IMR-90 (cell line): ENCODE measurements around the gene CXCR6. TPM values are rescaled to one million over a fixed set of nuclear protein-coding genes. Genes with fewer than 3 reads are reported as not detected.

Experiments
- ATAC-seq: fragments of 200-7000 bp; cut with Tn5 transposase; 2 replicates; pipeline ENCODE4 v1.9.1; 2020; ENCODE audit warnings: low read depth, mild to moderate bottlenecking, moderate library complexity
- BruUV-seq: library from RNA; stranded (reverse); fragments of 400-500 nt; replicated peaks from 2 replicates; lab custom pipeline; 2021; lab: Mats Ljungman, UMichigan
- CTCF ChIA-PET: fragments of 300-600 bp; formaldehyde crosslinking; extraction: SDS; loops from one replicate; lab custom pipeline; 2021; ENCODE audit warnings: antibody characterized with exemption; lab: Yijun Ruan, JAX
- POLR2A ChIA-PET: fragments of 300-600 bp; sonication (Branson Sonifier 250); formaldehyde crosslinking; loops from one replicate; lab custom pipeline; 2022; ENCODE audit warnings: antibody characterized with exemption; ENCODE audit not compliant: unreplicated experiment; lab: Charles Lee
- DNase-seq: peaks from one replicate; pipeline ENCODE4 v3.0.0; 2013
- H2AFZ ChIP-seq: replicated peaks from 2 replicates; pipeline ENCODE3; 2013; ENCODE audit warnings: low read length, mild to moderate bottlenecking; ENCODE audit not compliant: poor library complexity
- H2AK5ac ChIP-seq: 2 replicates; pipeline ENCODE4 v1.6.1; 2013; ENCODE audit warnings: low read depth, low read length, inconsistent platforms
- H2AK9ac ChIP-seq: replicated peaks from 2 replicates; pipeline ENCODE3; 2013; ENCODE audit warnings: mild to moderate bottlenecking, low read depth, low read length, moderate library complexity; ENCODE audit not compliant: poor library complexity
- H2BK120ac ChIP-seq: 2 replicates; pipeline ENCODE4 v1.6.1; 2013; ENCODE audit warnings: low read depth, low read length, inconsistent platforms
- H2BK15ac ChIP-seq: 3 replicates; pipeline ENCODE4 v1.6.1; 2013; ENCODE audit warnings: low read depth, low read length, inconsistent platforms
- H2BK20ac ChIP-seq: 2 replicates; pipeline ENCODE4 v1.6.1; 2013; ENCODE audit warnings: low read depth, mild to moderate bottlenecking, inconsistent platforms, low read length, moderate library complexity
- H2BK5ac ChIP-seq: 2 replicates; pipeline ENCODE4 v1.6.1; 2013; ENCODE audit warnings: mild to moderate bottlenecking, low read depth, low read length, inconsistent platforms; ENCODE audit not compliant: poor library complexity, severe bottlenecking
- H3K14ac ChIP-seq: replicated peaks from 2 replicates; pipeline ENCODE4 v1.6.1; 2013; ENCODE audit warnings: low read depth, low read length, inconsistent platforms
- H3K18ac ChIP-seq: 2 replicates; pipeline ENCODE4 v1.6.1; 2013; ENCODE audit warnings: low read depth, low read length, control low read depth
- H3K23ac ChIP-seq: 2 replicates; pipeline ENCODE4 v1.6.1; 2013; ENCODE audit warnings: low read depth, low read length, inconsistent platforms
- H3K27ac ChIP-seq: 2 replicates; pipeline ENCODE4 v1.5.1; 2013; ENCODE audit warnings: mild to moderate bottlenecking, control low read depth, low read length; ENCODE audit not compliant: insufficient read depth
- H3K27me3 ChIP-seq: 2 replicates; pipeline ENCODE4 v1.6.1; 2013; ENCODE audit warnings: low read length; ENCODE audit not compliant: control insufficient read depth, insufficient read depth
- H3K36me3 ChIP-seq: 2 replicates; pipeline ENCODE4 v1.6.1; 2013; ENCODE audit warnings: low read length, mixed read lengths; ENCODE audit not compliant: control insufficient read depth, insufficient read depth
- H3K4ac ChIP-seq: 2 replicates; pipeline ENCODE4 v1.6.1; 2013; ENCODE audit warnings: low read depth, low read length, inconsistent platforms
- H3K4me1 ChIP-seq: 2 replicates; pipeline ENCODE4 v1.6.1; 2013; ENCODE audit warnings: low read length, mixed read lengths; ENCODE audit not compliant: control insufficient read depth, insufficient read depth
- H3K4me2 ChIP-seq: 2 replicates; pipeline ENCODE4 v1.6.1; 2013; ENCODE audit warnings: low read depth, mild to moderate bottlenecking, control low read depth, low read length, moderate library complexity
- H3K4me3 ChIP-seq: 2 replicates; pipeline ENCODE4 v1.5.1; 2013; ENCODE audit warnings: low read depth, mild to moderate bottlenecking, control low read depth, low read length, moderate library complexity; ENCODE audit not compliant: insufficient read depth
- H3K56ac ChIP-seq: 2 replicates; pipeline ENCODE4 v1.6.1; 2013; ENCODE audit warnings: low read length, inconsistent platforms; ENCODE audit not compliant: insufficient read depth; ENCODE audit errors: extremely low read depth
- H3K79me1 ChIP-seq, 2 experiments: 2 replicates each; pipeline ENCODE4 v1.6.1; 2013; ENCODE audit warnings: low read length in 2 of 2, inconsistent platforms in 1 of 2, low read depth in 1 of 2
- H3K9ac ChIP-seq: 2 replicates; pipeline ENCODE4 v1.6.1; 2013; ENCODE audit warnings: low read depth, low read length, control low read depth
- H3K9me1 ChIP-seq: 2 replicates; pipeline ENCODE4 v1.6.1; 2013; ENCODE audit warnings: low read length, inconsistent platforms; ENCODE audit not compliant: insufficient read depth
- H3K9me3 ChIP-seq: 2 replicates; pipeline ENCODE4 v1.6.1; 2013; ENCODE audit warnings: low read length; ENCODE audit not compliant: control insufficient read depth, insufficient read depth
- H4K20me1 ChIP-seq: 2 replicates; pipeline ENCODE4 v1.6.1; 2013; ENCODE audit warnings: low read length, inconsistent platforms; ENCODE audit not compliant: insufficient read depth
- H4K5ac ChIP-seq: 2 replicates; pipeline ENCODE4 v1.6.1; 2013; ENCODE audit warnings: mild to moderate bottlenecking, low read depth, low read length, control low read depth
- H4K8ac ChIP-seq, 2 experiments: 2 replicates each; pipeline ENCODE4 v1.6.1; 2013; ENCODE audit warnings: low read depth in 2 of 2, low read length in 2 of 2, control low read depth in 1 of 2, inconsistent platforms in 1 of 2
- H4K91ac ChIP-seq: 2 replicates; pipeline ENCODE4 v1.6.1; 2013; ENCODE audit warnings: low read depth, low read length, inconsistent platforms; ENCODE audit not compliant: insufficient read depth
- BHLHE40 ChIP-seq: fragments of 150-350 bp; IDR thresholded peaks from 2 replicates; pipeline ENCODE4 v1.6.1; 2016; ENCODE audit warnings: mild to moderate bottlenecking, low read depth, low read length
- CEBPB ChIP-seq: IDR thresholded peaks from 2 replicates; pipeline ENCODE4 v1.6.1; 2012; ENCODE audit warnings: low read depth, low read length, improper control_type of control experiment
- CHD1 ChIP-seq: IDR thresholded peaks from 2 replicates; pipeline ENCODE4 v1.6.1; 2012; ENCODE audit warnings: low read depth, low read length, improper control_type of control experiment
- CTCF ChIP-seq: conservative IDR thresholded peaks from 2 replicates; pipeline ENCODE4 v1.5.1; 2012; ENCODE audit warnings: mild to moderate bottlenecking, low read depth, low read length, improper control_type of control experiment
- MAFK ChIP-seq: IDR thresholded peaks from 2 replicates; pipeline ENCODE4 v1.6.1; 2012; ENCODE audit warnings: low read depth, low read length, improper control_type of control experiment
- MAZ ChIP-seq: IDR thresholded peaks from 2 replicates; pipeline ENCODE4 v1.6.1; 2012; ENCODE audit warnings: low read depth, mild to moderate bottlenecking, low read length, improper control_type of control experiment, moderate library complexity, borderline replicate concordance
- POLR2A ChIP-seq: IDR thresholded peaks from 2 replicates; pipeline ENCODE4 v1.6.1; 2012; ENCODE audit warnings: mild to moderate bottlenecking, low read depth, low read length
- RFX5 ChIP-seq: IDR thresholded peaks from 2 replicates; pipeline ENCODE4 v1.8.0; 2012; ENCODE audit warnings: low read depth, mild to moderate bottlenecking, low read length, moderate library complexity
- SMC3 ChIP-seq: fragments of 150-350 bp; IDR thresholded peaks from 2 replicates; pipeline ENCODE4 v1.6.1; 2016; ENCODE audit warnings: low read depth, mild to moderate bottlenecking, antibody characterized with exemption, low read length, moderate library complexity
- USF2 ChIP-seq: fragments of 150-350 bp; IDR thresholded peaks from 2 replicates; pipeline ENCODE4 v1.6.1; 2017; ENCODE audit warnings: mild to moderate bottlenecking, antibody characterized with exemption, low read length, low read depth
- WGBS, 2 experiments: methylation state at CpG; one replicate each; pipeline versions ENCODE4 v1.1.5 to v1.1.7; 2013; ENCODE audit warnings: missing lambda C conversion rate in 2 of 2; ENCODE audit not compliant: insufficient read length in 1 of 2; ENCODE audit errors: extremely low coverage in 2 of 2; 5-methylcytosine and 5-hydroxymethylcytosine counted together
- dilution Hi-C: fragments of 300-500 bp; cut with HindIII; formaldehyde crosslinking; loops from one replicate; pipeline ENCODE4 v1.14.3; 2018; ENCODE audit warnings: low sequenced_read_pairs; ENCODE audit not compliant: unreplicated experiment
- in situ Hi-C: fragments of 300-500 bp; cut with MboI; formaldehyde crosslinking; loops from 3 replicates; pipeline ENCODE4 v1.14.3; 2019; ENCODE audit warnings: low sequenced_read_pairs, inconsistent platforms, mixed read lengths
- intact Hi-C: fragments of 100-400 bp; cut with micrococcal nuclease; formaldehyde crosslinking; loops from 2 replicates; pipeline ENCODE4 v1.10.0; 2022
- polyA plus RNA-seq, 3 experiments: library from polyadenylated mRNA; depleted of rRNA; stranded (reverse); fragments of >200 nt; gene quantifications; 2 replicates each; pipeline ENCODE4 v1.2.3, GENCODE V29; 2012; ENCODE audit warnings: low replicate concordance in 1 of 3
- total RNA-seq: library from RNA; depleted of rRNA; stranded (reverse); fragments of >200 nt; gene quantifications from 2 replicates; pipeline ENCODE4 v1.2.3, GENCODE V29; 2012

CXCR6 gene
- total and polyA plus RNA-seq, 2 of the 4 experiments (the other 2 are of a cell fraction) = not detected

GRCh38 chr3:45921158-45922038 lies 21.9 kb upstream of the CXCR6 start:
- Histone ChIP-seq H3K9me3 (no peaks in the 10 kb centered on the region), H2BK15ac (no peak overlapping the region), H3K18ac (no peak overlapping the region), H3K79me1 (no peaks in the 10 kb centered on the region; a peak in 1 of 4 replicates), H3K14ac (no peak overlapping the region), H2AK9ac (no peak overlapping the region), H2BK20ac (no peak overlapping the region), H3K9ac (no peak overlapping the region), H2BK5ac (no peak overlapping the region), H4K20me1 (no peaks in the 10 kb centered on the region), H3K9me1 (peaks cover 8% of the 10 kb centered on the region), H3K4ac (no peak overlapping the region), H2AK5ac (no peak overlapping the region), H3K56ac (no peak overlapping the region), H4K8ac (no peak overlapping the region), H3K27ac (no peak overlapping the region), H3K4me1 (peaks cover 4% of the 10 kb centered on the region; the same call in 1 of the 2 replicates), H3K4me2 (no peak overlapping the region), H2BK120ac (no peak overlapping the region), H3K23ac (no peak overlapping the region), H3K36me3 (peaks cover 34% of the 10 kb centered on the region), H3K4me3 (no peak overlapping the region), H4K91ac (no peak overlapping the region), H4K5ac (no peak overlapping the region), H3K27me3 (no peaks in the 10 kb centered on the region), H2AFZ (no peak overlapping the region)
- intact Hi-C loops (no loop called here), dilution Hi-C loops (no loop called here), in situ Hi-C loops (loop anchor here (10.0 kb wide), 1 partner anchor 887 kb away; no protein-coding TSS in a partner anchor)
- TF ChIP-seq CEBPB = no peak
- TF ChIP-seq SMC3 = no peak
- no peak for TF ChIP-seq CHD1
- TF ChIP-seq POLR2A = no peak
- no peak for TF ChIP-seq BHLHE40
- TF ChIP-seq CTCF = no peak
- no peak for TF ChIP-seq MAZ
- TF ChIP-seq MAFK = no peak
- TF ChIP-seq RFX5 = no peak
- no peak for TF ChIP-seq USF2
- DNase-seq = no peak
- ChIA-PET POLR2A (interaction anchor here (0.6 kb wide), 1 partner anchor 172 kb away, joined by 6 read pairs; no protein-coding TSS in a partner anchor), CTCF (no interaction called here)
- 100% methylated on average over 8 of the region's 14 CpGs; no CpG with 5 or more reads in 1 of the 2 experiments for WGBS, 2 experiments
- no peak for ATAC-seq
- no TSS peak for BruUV-seq
